B cell (primary cell): ENCODE results near the gene CD68. TPM values are rescaled to one million over a fixed set of nuclear protein-coding genes. Genes with fewer than 3 reads are reported as not detected.

Experiments used
- ATAC-seq: fragments of 200-7000 bp; cut with Tn5 transposase; one replicate; pipeline ENCODE4 v1.10.0; 2021; ENCODE audit warnings: low read depth, mild to moderate bottlenecking, moderate number of reproducible peaks, moderate library complexity
- CTCF ChIA-PET: fragments of 350-600 bp; sonication (Branson Sonifier 250); formaldehyde crosslinking; loops from one replicate; lab custom pipeline; 2021; ENCODE audit warnings: antibody characterized with exemption, inconsistent platforms; lab: Charles Lee
- POLR2A ChIA-PET: fragments of 350-600 bp; sonication (Branson Sonifier 250); formaldehyde crosslinking; loops from one replicate; lab custom pipeline; 2021; ENCODE audit warnings: antibody characterized with exemption; lab: Charles Lee
- DNase-seq: peaks from one replicate; pipeline ENCODE4 v3.0.0; 2013
- H2AFZ ChIP-seq: 2 replicates; pipeline ENCODE4 v1.6.1; 2012; ENCODE audit warnings: mild to moderate bottlenecking, low read depth, low read length; ENCODE audit not compliant: insufficient read depth, poor library complexity, severe bottlenecking
- H3K27ac ChIP-seq, 2 donors: 1 replicate in 1 of 2; 2 replicates in 1 of 2; pipeline ENCODE4 v1.5.1; 2012 to 2013; ENCODE audit warnings: low read length in 2 of 2, mild to moderate bottlenecking in 2 of 2, moderate library complexity in 1 of 2
- H3K27me3 ChIP-seq, 4 experiments: fragments of 200-600 bp in 1 of 4; sonication (generic) in 1 of 4; replicated peaks in 1 of 4; 1 replicate in 2 of 4; 2 replicates in 2 of 4; pipeline versions ENCODE4 v1.6.1 to v1.7.0; 2013 to 2016; ENCODE audit warnings: low read length in 3 of 4, mild to moderate bottlenecking in 2 of 4, mixed read lengths in 1 of 4, moderate library complexity in 1 of 4; ENCODE audit not compliant: insufficient read depth in 4 of 4, control insufficient read depth in 3 of 4; ENCODE audit errors: control extremely low read depth in 1 of 4
- H3K36me3 ChIP-seq, 2 experiments: replicated peaks in 1 of 2; 1 replicate in 1 of 2; 2 replicates in 1 of 2; pipeline versions ENCODE4 v1.6.1 to v1.7.1; 2013; ENCODE audit warnings: low read length in 1 of 2; ENCODE audit not compliant: insufficient read depth in 2 of 2, control insufficient read depth in 1 of 2; ENCODE audit errors: control extremely low read depth in 1 of 2, extremely low read depth in 1 of 2
- H3K4me1 ChIP-seq, 2 donors: fragments of 200-600 bp in 1 of 2; sonication (generic) in 1 of 2; 1 replicate in 1 of 2; 2 replicates in 1 of 2; pipeline versions ENCODE4 v1.5.1 to v1.6.1; 2013 to 2017; ENCODE audit warnings: low read length in 2 of 2; ENCODE audit not compliant: control insufficient read depth in 2 of 2, insufficient read depth in 2 of 2
- H3K4me2 ChIP-seq: replicated peaks from 2 replicates; pipeline ENCODE3; 2012; ENCODE audit warnings: mild to moderate bottlenecking, low read depth, low read length; ENCODE audit not compliant: poor library complexity, severe bottlenecking
- H3K4me3 ChIP-seq, 5 experiments: fragments of 200-600 bp in 1 of 5; sonication (generic) in 1 of 5; 1 replicate in 3 of 5; 2 replicates in 2 of 5; pipeline versions ENCODE4 v1.5.1 to v1.7.0; 2011 to 2016; ENCODE audit warnings: low read length in 4 of 5, mild to moderate bottlenecking in 4 of 5, low read depth in 2 of 5, control low read depth in 1 of 5, moderate library complexity in 1 of 5; ENCODE audit not compliant: insufficient read depth in 1 of 5; ENCODE audit errors: control extremely low read depth in 1 of 5, extremely low read depth in 1 of 5
- H3K79me2 ChIP-seq: fragments of 200-600 bp; sonication (generic); one replicate; pipeline ENCODE4 v1.6.0; 2016; ENCODE audit warnings: low read length; ENCODE audit not compliant: control insufficient read depth, insufficient read depth
- H3K9ac ChIP-seq: fragments of 200-600 bp; sonication (generic); 2 replicates; pipeline ENCODE4 v1.6.1; 2017; ENCODE audit warnings: mild to moderate bottlenecking, low read length, moderate library complexity
- H3K9me3 ChIP-seq, 3 donors: one replicate each; pipeline versions ENCODE4 v1.6.1 to v1.7.1; 2013; ENCODE audit warnings: low read length in 2 of 3; ENCODE audit not compliant: control insufficient read depth in 2 of 3, insufficient read depth in 1 of 3; ENCODE audit errors: control extremely low read depth in 1 of 3
- H4K20me1 ChIP-seq: 2 replicates; pipeline ENCODE4 v1.6.0; 2012; ENCODE audit warnings: mild to moderate bottlenecking, low read length; ENCODE audit not compliant: insufficient read depth, control insufficient read depth, poor library complexity, severe bottlenecking
- H3K27ac Mint-ChIP-seq: one replicate; pipeline ENCODE4 v1.8.0; 2021; ENCODE audit warnings: mixed read lengths
- H3K27me3 Mint-ChIP-seq: one replicate; pipeline ENCODE4 v1.8.0; 2021; ENCODE audit warnings: mixed read lengths
- H3K4me1 Mint-ChIP-seq: one replicate; pipeline ENCODE4 v1.8.0; 2021; ENCODE audit warnings: mixed read lengths
- H3K4me3 Mint-ChIP-seq: one replicate; pipeline ENCODE4 v1.8.0; 2021; ENCODE audit warnings: mixed read lengths
- H3K9me3 Mint-ChIP-seq: one replicate; pipeline ENCODE4 v1.8.0; 2022; ENCODE audit warnings: mixed read lengths; ENCODE audit not compliant: insufficient read depth
- EZH2 ChIP-seq: IDR thresholded peaks from 2 replicates; pipeline ENCODE4 v1.6.1; 2012; ENCODE audit warnings: borderline replicate concordance, low read depth, mild to moderate bottlenecking, moderate library complexity, low read length; ENCODE audit not compliant: insufficient read depth, poor library complexity, severe bottlenecking
- WGBS: methylation state at CpG from one replicate; pipeline ENCODE4 v1.1.5; 2013; ENCODE audit warnings: missing lambda C conversion rate; ENCODE audit not compliant: insufficient coverage; 5-methylcytosine and 5-hydroxymethylcytosine counted together
- intact Hi-C: fragments of 100-400 bp; cut with micrococcal nuclease; formaldehyde crosslinking; loops from one replicate; pipeline ENCODE4 v1.10.0; 2022
- polyA plus RNA-seq: library from polyadenylated mRNA; depleted of rRNA; stranded (reverse); fragments of >200 nt; gene quantifications from 2 replicates; pipeline ENCODE4 v1.2.3, GENCODE V29; 2012
- total RNA-seq, 2 donors: library from RNA; stranded (reverse); fragments of 120-200 nt in 1 of 2; gene quantifications; 1 replicate in 1 of 2; 2 replicates in 1 of 2; pipeline versions ENCODE4 v1.2.3 to v1.2.4, GENCODE V29; 2013 to 2022
- TF ChIP-seq, protein P1 (sequence below): fragments of 200-600 bp; IDR thresholded peaks from one replicate; pipeline ENCODE4 v1.8.0; 2022; ENCODE audit warnings: antibody characterized with exemption, mild to moderate bottlenecking

CD68 gene
- total and polyA plus RNA-seq, 2 donors (not counting 1 experiment from before 2014, with no cell fraction given): 3.9 to 12.9 TPM

DNA sequence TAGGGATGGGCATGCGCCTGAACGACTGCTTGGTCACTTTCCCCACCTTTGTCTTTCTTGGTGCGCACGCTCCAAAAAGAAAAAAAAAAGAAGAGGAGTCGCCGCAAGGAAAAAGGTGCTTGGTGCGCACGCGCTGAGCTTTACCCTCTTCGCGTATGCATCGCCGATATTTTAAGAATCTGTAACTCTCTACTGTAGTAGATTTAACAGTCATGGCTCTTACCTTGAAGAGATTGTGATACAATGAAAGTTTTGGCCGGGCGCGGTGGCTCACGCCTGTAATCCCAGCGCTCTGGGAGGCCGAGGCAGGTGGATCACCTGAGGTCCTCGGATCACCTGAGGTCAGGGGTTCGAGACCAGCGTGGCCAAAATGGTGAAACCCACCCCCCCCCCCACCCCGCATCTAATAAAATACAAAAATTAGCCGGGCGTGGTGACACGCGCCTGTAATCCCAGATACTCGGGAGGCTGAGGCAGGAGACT is 35.9 kb downstream of the CD68 start:
- peak overlapping the region; percentile 67 to 85 for H3K27ac ChIP-seq
- peaks cover 12 to 26% of the 10 kb centered on the region in 2 donors for H3K4me1 ChIP-seq
- peak overlapping the region; percentile 65 for H3K9ac ChIP-seq
- peak overlapping the region; percentile 93 for H3K27ac Mint-ChIP-seq
- peaks cover 25% of the 10 kb centered on the region for H4K20me1 ChIP-seq
- H3K27me3 Mint-ChIP-seq: no peaks in the 10 kb centered on the region
- peak overlapping the region; percentile 24 to 76 (median 72) for H3K4me3 ChIP-seq
- H3K4me3 Mint-ChIP-seq: peak overlapping the region; percentile 84
- peaks cover 41% of the 10 kb centered on the region for H3K79me2 ChIP-seq
- H3K27me3 ChIP-seq: no peaks in the 10 kb centered on the region
- H2AFZ ChIP-seq: peak overlapping the region; percentile 74
- peak; percentile 6 for ATAC-seq
- TF ChIP-seq EZH2: no peak
- TF ChIP-seq, protein P1, sequence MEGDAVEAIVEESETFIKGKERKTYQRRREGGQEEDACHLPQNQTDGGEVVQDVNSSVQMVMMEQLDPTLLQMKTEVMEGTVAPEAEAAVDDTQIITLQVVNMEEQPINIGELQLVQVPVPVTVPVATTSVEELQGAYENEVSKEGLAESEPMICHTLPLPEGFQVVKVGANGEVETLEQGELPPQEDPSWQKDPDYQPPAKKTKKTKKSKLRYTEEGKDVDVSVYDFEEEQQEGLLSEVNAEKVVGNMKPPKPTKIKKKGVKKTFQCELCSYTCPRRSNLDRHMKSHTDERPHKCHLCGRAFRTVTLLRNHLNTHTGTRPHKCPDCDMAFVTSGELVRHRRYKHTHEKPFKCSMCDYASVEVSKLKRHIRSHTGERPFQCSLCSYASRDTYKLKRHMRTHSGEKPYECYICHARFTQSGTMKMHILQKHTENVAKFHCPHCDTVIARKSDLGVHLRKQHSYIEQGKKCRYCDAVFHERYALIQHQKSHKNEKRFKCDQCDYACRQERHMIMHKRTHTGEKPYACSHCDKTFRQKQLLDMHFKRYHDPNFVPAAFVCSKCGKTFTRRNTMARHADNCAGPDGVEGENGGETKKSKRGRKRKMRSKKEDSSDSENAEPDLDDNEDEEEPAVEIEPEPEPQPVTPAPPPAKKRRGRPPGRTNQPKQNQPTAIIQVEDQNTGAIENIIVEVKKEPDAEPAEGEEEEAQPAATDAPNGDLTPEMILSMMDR: no peak
- DNase-seq: no peak
- H3K4me2 ChIP-seq: peak overlapping the region; percentile 82
- H3K4me1 Mint-ChIP-seq: peaks cover 22% of the 10 kb centered on the region
- ChIA-PET POLR2A (interaction anchor here (0.6 to 2.9 kb wide), 12 partner anchors 12 to 235 kb away, joined by 3 to 35 read pairs (median 4); partner anchors contain the start of genes CD68, MPDU1, POLR2A and SAT2), CTCF (interaction anchor here (0.6 to 2.5 kb wide), 14 partner anchors 9 to 101 kb away, joined by 3 to 14 read pairs (median 4); partner anchors contain the start of genes ATP1B2, SAT2, SOX15 and TP53)
- 6% methylated on average over 16 of the region's 28 CpGs for WGBS
- H3K36me3 ChIP-seq: peaks cover 1 to 8% of the 10 kb centered on the region in 2 experiments
- H3K9me3 Mint-ChIP-seq: no peaks in the 10 kb centered on the region
- H3K9me3 ChIP-seq: no peaks in the 10 kb centered on the region
- intact Hi-C loops: loop anchor here (1.0 to 10.0 kb wide), 6 partner anchors 12 to 308 kb away; partner anchors contain the start of genes ATP1B2, EIF5A, SAT2 and TP53

GRCh38 chr17:7618608-7619007 is 39.2 kb downstream of the CD68 start:
- Mint-ChIP-seq H3K27ac (no peak overlapping the region), H3K9me3 (no peaks in the 10 kb centered on the region), H3K27me3 (no peaks in the 10 kb centered on the region), H3K4me1 (peaks cover 5% of the 10 kb centered on the region), H3K4me3 (no peak overlapping the region)
- Histone ChIP-seq H3K27me3 (no peaks in the 10 kb centered on the region), H4K20me1 (peaks cover 7% of the 10 kb centered on the region), H3K79me2 (peaks cover 8% of the 10 kb centered on the region), H3K27ac (no peak overlapping the region), H3K9ac (no peak overlapping the region), H3K9me3 (no peaks in the 10 kb centered on the region), H3K4me3 (no peak overlapping the region), H3K36me3 (no peaks in the 10 kb centered on the region), H3K4me1 (peaks cover 5 to 11% of the 10 kb centered on the region in 2 donors), H3K4me2 (no peak overlapping the region), H2AFZ (no peak overlapping the region)
- ATAC-seq (no peak), DNase-seq (no peak)
- TF ChIP-seq, protein P1: no peak
- TF ChIP-seq EZH2: no peak
- WGBS: 89% methylated on average over 3 of the region's 5 CpGs
- CTCF ChIA-PET: no interaction called here
- intact Hi-C loops: loop anchor here (10.0 kb wide), 1 partner anchor 226 kb away; no protein-coding TSS in a partner anchor
- POLR2A ChIA-PET: no interaction called here
